ENCODE measurements around the gene FAM81B.

DNA sequence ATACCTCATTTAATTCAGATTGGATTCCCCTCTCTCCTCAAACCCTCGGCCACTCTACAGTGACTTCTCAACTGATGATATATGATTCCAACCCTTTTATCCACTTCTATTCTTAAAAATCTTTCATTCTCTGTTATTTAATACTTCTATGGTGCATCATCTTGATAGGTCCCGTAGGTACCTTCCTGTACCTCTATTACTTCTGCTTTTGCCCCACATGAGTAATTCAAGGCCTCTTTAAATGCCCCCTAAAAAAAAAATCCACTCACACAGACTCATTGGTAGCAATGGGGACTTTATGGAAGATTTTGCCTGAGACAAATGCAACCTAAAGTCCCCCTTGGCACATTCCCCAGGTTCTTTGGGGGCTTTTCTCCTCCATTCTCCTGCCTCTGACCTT, 54.3 kb downstream of the FAM81B start:
- TF ChIP-seq, protein P1, sequence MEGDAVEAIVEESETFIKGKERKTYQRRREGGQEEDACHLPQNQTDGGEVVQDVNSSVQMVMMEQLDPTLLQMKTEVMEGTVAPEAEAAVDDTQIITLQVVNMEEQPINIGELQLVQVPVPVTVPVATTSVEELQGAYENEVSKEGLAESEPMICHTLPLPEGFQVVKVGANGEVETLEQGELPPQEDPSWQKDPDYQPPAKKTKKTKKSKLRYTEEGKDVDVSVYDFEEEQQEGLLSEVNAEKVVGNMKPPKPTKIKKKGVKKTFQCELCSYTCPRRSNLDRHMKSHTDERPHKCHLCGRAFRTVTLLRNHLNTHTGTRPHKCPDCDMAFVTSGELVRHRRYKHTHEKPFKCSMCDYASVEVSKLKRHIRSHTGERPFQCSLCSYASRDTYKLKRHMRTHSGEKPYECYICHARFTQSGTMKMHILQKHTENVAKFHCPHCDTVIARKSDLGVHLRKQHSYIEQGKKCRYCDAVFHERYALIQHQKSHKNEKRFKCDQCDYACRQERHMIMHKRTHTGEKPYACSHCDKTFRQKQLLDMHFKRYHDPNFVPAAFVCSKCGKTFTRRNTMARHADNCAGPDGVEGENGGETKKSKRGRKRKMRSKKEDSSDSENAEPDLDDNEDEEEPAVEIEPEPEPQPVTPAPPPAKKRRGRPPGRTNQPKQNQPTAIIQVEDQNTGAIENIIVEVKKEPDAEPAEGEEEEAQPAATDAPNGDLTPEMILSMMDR (IDR thresholded peaks at IDR 0.05): no peak
- TF ChIP-seq POLR2A (IDR thresholded peaks at IDR 0.05): no peak
